GM19025 (cell line): ENCODE results near the gene ZNF764.

Source experiments
- ATAC-seq: cut with Tn5 transposase; IDR thresholded peaks from one replicate; pipeline ENCODE4 v1.9.1; 2021; ENCODE audit warnings: mild to moderate bottlenecking, low read depth, moderate library complexity; ENCODE audit not compliant: unreplicated experiment

ZNF764 gene

GRCh38 chr16:30570636-30571444 is 12.7 kb upstream of the ZNF764 start:
- ATAC-seq: no peak

- no peak for ATAC-seq
Measured at GRCh38 chr16:30569746-30570635, 11.8 kb upstream of the ZNF764 start.

GRCh38 chr16:30569281-30569680 is 11.1 kb upstream of the ZNF764 start:
- no peak for ATAC-seq

DNA sequence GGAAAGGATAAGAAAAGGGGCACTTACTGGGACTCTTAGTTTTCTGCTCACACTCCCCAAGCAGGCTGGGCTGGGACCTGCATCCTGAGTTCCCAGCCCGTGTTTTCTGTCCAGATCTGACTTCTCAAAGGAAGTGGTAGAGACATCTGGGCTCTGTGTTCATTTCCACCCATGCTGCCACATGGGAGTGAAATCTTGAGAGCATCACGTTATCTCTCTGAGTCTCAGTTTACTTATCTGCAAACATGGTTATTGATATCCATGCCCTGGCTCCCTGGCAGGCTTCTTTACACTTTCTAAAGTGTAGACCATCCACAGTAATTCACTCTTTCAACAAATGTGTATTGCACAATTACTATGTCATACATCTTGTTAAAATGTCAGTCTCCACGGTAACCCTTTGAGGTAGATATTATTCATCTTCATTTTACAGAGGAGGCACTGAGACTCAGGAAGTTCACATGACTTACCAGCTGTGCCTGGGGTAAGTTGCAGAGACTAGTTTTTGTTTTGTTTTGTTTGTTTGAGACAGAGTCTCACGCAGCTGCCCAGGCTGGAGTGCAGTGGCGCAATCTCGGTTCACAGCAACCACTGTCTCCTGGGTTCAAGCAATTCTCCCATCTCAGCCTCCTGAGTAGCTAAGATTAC is 9.9 kb upstream of the ZNF764 start:
- ATAC-seq: peak; percentile 42

- ATAC-seq: no peak
Measured at GRCh38 chr16:30567160-30567990, 9.2 kb upstream of the ZNF764 start.

DNA sequence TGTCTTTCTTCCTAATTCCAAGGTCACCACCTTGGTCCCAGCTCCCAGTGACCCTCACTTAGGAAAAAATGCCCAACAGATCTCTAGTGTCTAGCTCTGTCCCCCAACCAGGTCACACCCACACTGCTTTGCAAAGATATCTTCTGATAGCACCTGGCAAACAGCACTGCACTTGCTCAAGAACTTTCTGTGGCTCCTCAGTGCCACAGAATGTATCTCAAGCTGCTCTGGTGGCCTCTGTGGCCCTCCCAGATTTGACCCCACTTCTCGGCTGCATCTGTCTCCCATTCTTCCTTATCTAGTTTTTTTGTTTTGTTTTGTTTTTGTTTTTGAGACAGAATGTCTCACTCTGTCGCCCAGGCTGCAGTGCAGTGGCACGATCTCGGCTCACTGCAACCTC is 8.4 kb upstream of the ZNF764 start:
- ATAC-seq: no peak

- ATAC-seq: no peak
Measured at GRCh38 chr16:30565984-30566383, 7.8 kb upstream of the ZNF764 start.

GRCh38 chr16:30565526-30565925 is 7.4 kb upstream of the ZNF764 start:
- ATAC-seq: no peak

DNA sequence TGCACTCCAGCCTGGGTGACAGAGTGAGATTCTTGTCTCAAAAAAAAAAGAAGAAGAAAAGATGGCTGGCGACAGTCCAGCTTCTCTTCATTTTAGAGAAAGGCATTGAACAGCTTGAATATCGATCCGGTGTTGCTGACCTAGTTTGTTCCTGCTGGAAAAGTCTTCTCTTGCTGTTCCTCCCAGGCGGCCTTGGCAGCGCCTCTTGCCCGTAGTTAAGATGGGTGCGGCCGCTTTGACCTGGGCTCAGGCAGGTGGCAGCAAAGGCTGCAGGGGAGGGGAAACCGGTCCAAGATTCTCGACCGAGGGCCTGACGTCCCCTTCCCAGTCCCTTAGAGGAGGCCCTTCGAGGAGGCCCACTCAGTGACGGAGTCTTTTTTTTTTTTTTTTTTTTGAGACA is 3.8 kb upstream of the ZNF764 start:
- ATAC-seq: no peak

- no peak for ATAC-seq
Measured at GRCh38 chr16:30561089-30561816, 3.1 kb upstream of the ZNF764 start.

GRCh38 chr16:30559690-30560089 is 1.5 kb upstream of the ZNF764 start:
- no peak for ATAC-seq

DNA sequence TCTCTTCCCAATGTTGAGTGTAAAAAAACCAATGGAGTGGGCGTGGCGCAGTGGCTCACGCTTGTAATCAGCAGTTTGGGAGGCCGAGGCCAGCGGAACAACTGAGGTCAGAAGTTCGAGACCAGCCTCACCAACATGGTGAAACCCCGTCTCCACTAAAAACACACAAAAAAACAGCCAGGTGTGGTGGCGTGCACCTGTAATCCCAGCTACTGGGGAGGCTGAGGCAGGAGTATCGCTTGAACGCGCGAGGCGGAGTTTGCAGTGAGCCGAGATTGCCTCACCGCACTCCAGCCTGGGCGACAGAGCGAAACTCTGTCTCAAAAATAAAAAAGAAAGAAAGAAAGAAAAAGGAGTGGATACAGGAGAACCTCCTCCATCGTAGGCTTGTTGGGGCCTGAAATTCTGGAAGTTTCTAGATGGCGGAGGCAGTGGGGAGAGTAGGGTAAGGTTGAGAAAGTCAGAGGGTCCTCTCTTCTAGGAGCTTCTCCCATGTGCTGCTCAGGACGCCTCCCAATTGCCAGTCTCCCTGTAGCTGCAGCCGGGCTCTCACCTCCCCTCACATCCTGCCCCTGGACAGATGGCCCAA is 709 bp upstream of the ZNF764 start:
- no peak for ATAC-seq

GRCh38 chr16:30557707-30557956 is 542 bp downstream of the ZNF764 start:
- no peak for ATAC-seq

DNA sequence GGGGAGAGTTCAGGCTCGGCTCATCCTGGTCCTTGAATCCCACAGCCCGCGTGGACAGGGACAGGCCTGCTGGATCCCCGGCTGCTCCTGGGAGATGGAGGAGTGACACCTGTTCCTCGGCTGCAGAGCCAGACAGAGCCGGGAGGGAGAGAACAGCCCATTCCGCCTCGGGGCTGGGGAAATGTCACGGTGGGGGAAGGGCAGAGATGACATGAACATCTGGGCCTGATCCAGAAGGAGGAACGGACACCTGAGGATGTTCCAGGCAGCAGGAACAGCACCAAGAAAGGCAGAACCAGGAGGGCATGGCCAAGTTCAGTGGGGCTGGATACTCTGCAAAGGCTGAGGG is 2.1 kb downstream of the ZNF764 start:
- ATAC-seq: no peak

DNA sequence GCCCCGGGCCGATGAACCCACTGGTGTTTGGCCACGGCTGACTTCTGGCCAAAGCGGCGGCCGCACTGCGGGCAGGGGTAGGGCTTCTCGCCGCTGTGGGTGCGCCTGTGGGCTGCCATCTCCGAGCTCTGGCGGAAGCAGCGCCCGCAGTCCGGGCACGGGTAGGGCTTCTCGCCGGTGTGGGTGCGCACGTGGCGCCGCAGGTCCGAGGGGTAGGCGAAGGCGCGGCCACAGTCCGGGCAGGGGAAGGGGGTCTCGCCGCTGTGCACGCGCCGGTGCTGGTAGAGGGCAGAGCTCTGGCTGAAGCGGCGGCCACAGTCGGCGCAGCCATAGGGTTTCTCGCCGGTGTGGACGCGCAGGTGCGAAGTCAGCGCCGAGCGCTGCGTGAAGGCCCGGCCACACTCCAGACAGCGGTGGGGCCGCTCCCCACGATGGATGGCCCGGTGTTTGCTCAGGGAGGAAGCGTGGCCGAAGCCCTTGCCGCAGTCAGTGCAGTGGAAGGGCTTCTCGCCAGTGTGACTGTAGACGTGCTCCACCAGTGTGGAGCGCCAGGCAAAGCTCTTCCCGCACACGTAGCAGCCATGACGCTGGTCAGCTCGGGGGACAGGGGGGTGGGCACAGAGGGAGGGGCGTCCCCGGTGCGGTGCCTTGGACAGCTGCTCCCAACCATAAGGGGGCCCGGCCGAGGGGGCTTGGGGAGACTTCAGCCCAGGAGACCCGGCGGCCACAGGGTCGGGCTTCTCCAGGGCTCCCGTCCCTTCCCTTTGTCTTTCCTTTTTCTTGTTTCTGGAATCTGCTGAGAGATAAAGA is 2.7 kb downstream of the ZNF764 start:
- no peak for ATAC-seq

- no peak for ATAC-seq
Measured at GRCh38 chr16:30554557-30555314, 3.4 kb downstream of the ZNF764 start.

DNA sequence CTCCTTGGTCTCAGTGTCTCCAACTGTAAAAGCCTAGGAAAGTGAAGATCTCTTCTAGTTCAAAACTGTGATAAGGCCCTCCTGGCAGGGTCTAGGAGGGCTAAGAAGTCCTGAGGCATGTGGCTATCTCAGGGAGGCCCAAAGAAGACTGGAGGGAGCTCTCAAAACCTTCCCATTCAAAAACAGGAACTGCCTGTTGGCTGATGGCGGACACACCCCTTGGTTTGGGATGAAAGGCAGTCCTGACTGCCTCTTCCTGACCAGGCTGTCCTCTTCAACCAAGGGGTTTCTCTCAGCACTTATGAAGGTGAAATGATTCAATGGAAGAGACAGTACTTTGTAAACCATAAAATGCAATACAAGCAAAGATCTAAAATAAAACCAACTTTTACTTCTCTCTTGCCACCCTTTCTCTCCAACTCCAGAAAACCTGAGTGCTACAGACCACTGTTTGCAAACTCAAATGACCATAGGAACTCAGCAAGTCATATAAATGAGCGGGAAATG is 4.7 kb downstream of the ZNF764 start:
- ATAC-seq: no peak

DNA sequence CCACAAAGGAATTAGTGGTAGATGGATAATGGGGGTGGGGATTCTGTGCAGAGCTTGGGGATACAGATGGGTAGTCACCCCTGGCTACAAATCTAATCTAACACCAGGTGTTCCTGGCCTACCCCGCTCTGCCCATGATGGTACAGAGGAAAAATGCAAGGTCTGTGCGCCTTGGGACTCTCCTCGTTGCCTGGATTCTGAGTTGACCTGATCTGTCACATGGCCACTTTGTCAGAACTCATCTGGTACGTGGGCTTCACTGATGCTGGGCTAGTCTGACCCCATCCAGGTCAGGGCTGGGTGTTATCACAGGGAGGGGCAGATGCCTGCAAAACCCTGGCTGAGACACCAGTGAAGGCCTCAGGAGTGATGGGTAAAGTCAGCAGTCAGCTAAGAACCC is 5.2 kb downstream of the ZNF764 start:
- no peak for ATAC-seq
